Effector CD4-positive, alpha-beta T cell (primary cell): ENCODE results near the gene SHCBP1L.
"Not testable (repeated sequence)": the region's sequence is repeated elsewhere in the genome, so short reads cannot be mapped to it uniquely, and the experiment has no call there.

Experiments
- DNase-seq: peaks from one replicate; pipeline ENCODE4 v3.0.0-alpha.2; 2020

Gene SHCBP1L

GRCh38 chr1:182962554-182963115, 9.7 kb upstream of the SHCBP1L start:
- DNase-seq, result no peak

DNA sequence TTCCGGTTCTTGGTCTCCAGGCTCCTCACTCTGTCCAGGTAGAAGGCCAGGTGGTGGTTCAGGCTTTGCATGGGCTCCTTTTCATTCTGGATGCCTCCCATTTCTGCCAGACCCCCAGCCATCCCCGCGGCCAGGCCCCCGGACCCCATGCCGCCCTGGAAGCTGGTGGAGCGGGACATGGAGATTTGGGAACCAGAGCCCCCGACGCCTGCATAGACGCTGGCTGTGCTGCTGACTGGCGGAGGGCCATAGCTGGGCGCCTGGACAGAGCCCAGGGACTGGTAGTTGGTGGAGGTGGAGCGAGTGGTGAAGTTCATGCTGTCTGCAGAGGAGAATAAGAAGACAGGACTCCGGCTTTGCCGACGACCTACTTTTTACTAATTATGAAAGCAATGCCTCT, 7.1 kb upstream of the SHCBP1L start:
- no peak for DNase-seq

- DNase-seq, result no peak
Measured at GRCh38 chr1:182957902-182958395, 5.0 kb upstream of the SHCBP1L start.

- no peak for DNase-seq
Measured at GRCh38 chr1:182956708-182957365, 3.9 kb upstream of the SHCBP1L start.

DNA sequence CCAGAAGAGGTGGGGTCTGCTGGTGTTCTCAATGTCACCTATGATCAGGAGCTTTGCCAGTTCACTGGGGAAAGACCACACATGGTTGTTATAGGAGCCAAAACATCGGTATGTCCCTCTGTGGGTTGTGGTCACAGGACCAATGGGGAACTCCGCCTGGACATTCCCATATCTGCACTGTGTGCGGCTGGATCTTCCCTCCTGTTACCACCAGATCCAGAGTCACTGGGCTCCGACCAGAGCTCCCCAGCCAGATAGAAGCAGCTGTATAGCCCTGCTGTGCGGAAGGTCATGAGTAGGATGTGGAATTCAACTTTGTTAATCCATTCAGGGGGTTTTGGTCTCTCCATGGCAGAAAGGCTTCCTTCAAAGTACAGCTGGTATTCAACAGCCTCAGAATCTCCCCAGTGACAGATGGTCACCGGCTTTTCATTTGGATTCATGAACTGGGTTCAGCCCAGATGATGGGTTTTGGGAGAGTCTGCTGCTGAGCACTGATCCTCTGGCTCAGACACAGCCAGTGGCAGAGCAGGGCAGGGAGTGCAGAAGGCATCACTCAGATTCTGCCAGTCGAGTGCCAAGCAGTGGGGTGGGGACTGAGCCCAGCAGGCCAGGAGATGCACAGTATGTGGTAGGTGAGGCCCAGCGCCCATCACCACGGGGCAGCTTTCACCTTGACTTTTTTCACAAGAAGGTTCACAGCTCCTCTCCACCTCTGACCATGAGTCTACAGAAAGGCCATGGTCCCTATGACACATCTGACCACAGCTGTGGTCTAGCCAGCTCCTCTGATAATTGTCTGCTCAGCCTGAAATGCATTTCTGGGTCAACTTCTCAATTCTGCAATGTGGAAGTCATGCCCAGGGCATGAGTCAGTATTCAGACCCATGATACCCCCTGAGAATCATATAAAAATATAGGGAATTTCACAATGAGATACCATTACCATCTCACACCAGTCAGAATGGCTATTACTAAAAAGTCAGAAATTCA, 2.9 kb upstream of the SHCBP1L start:
- DNase-seq, result no peak

- DNase-seq, result no peak
Measured at GRCh38 chr1:182953826-182954225, 860 bp upstream of the SHCBP1L start.

GRCh38 chr1:182943336-182943735, 9.6 kb downstream of the SHCBP1L start:
- not testable (repeated sequence) for DNase-seq

- not testable (repeated sequence) for DNase-seq
Measured at GRCh38 chr1:182942145-182942544, 10.8 kb downstream of the SHCBP1L start.

- DNase-seq, result no peak
Measured at GRCh38 chr1:182939413-182939812, 13.6 kb downstream of the SHCBP1L start.

DNA sequence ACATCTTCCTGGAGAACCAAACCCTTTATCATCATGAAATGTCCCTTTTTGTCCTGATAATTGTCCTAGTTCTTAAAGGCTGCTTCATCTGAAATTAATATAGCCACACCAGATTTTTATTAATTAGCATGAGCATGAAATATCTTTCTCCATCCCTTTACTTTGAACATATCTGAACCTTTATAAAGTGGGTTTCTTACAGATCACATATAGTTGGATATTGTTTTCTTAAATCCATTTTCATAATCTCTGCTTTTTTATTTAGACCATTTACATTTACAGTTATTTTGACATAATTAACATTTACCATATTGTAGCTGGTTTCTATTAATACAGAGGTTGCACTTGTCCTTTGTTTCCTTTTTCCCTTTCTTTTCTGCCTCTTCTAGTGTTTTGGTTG, 17.2 kb downstream of the SHCBP1L start:
- DNase-seq, result no peak

GRCh38 chr1:182930985-182931384, 22.0 kb downstream of the SHCBP1L start:
- DNase-seq, result no peak

DNA sequence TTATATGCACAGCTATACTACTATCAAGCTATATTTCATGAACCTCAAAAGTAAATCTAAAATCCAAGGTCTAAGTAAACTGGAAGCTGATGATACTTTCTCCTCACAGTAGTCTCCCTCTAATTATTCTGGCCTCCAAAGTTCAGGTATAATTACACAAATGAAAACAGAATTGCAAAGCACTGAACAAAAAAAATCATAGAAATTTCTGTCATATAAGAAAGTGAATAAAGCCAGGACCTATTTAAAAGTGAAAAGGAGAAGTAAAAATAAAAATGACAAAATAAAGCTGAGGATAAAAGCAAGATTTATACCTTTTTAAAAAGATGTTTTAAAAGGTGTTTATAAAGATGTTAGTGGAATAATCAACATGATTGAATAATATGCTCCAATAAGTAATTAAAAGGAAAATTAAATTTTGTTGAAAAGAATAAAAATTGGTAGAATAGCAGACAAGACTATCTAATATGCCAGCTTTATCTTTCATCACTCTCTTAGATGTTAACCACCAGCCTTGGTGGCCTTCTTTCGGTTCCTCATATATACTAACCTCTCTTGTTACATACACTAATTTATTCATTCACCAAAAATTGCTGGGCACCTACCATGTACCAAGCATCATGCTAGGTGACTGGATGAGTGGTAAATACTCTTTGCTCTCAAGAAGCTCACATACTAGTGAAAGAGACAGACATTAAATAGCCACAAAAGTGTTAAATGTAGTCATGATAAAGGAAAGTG, 25.1 kb downstream of the SHCBP1L start:
- DNase-seq, result no peak

DNA sequence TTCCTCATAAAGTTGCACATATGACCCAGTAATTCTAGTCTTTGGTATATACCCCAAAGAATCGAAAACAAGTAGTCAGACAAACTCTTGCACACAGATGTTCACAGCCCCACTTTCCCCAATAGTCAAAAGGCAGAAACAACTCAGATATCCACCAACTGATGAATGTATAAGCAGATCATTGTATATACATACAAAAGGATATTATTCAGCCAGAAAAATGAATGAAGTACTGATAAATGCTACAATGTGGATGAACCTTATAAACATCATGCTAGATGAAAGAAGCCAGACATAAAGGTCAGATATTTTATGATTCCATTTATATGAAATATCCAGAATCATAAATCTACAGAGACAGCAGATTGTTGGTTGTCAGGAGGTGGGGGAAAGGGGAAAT, 27.3 kb downstream of the SHCBP1L start:
- no peak for DNase-seq

DNA sequence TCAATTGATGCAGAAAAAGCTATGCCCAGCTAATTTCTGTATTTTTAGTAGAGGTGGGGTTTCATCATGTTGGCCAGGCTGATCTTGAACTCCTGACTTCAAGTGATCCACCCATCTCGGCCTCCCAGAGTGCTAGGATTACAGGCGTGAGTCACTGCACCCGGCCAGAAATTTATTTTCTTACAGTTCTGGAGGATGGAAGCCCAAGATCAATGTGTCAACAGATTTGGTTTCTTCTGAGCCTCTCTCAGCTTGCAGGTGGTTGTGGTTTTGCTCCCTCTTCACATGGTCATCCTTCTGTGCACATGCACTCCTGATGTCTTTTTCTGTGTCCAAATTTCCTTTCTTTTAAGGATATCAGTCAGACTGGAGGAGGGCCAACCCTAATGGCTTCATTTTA, 35.6 kb downstream of the SHCBP1L start:
- DNase-seq, result no peak

- no peak for DNase-seq
Measured at GRCh38 chr1:182913401-182913800, 39.6 kb downstream of the SHCBP1L start.

- DNase-seq, result no peak
Measured at GRCh38 chr1:182910143-182910542, 42.8 kb downstream of the SHCBP1L start.

DNA sequence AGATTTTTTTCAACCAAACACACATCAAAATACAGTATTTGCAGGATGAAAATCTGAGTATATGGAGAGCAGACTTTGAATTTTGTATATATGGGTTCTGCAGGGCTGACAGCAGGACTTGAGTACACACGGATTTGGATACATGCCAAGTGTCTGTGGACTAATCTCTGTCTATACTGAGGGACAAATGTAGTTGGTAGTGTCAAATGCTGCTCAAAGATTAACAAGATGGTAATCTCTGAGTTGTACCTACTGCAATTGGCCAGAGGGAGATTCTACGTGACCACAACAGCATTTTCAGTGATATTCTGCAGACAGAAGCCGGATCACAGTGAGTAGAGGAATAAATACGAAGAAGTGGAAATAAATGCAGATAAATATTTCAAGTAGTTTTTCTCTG, 43.4 kb downstream of the SHCBP1L start:
- no peak for DNase-seq

DNA sequence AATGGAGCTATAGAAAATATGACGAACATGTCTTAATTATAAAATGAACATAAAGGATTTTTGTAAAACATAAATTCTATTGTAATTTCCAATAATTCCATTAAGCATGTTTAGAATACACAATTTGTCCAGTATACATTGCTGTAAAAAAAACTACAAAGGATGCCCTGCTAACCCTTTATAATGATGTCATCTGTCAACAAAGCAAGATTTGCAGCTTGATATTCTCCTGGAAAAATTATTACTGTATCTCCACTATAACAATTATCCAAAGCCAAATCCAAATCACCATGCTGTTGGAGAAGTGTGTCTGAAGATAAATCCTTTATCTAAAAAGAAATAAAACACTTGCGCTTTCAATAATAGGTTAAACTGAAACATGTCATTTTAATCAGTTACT, 47.6 kb downstream of the SHCBP1L start:
- DNase-seq, result no peak

- not testable (repeated sequence) for DNase-seq
Measured at GRCh38 chr1:182901946-182902345, 51.0 kb downstream of the SHCBP1L start.

- DNase-seq, result no peak
Measured at GRCh38 chr1:182897696-182898095, 55.3 kb downstream of the SHCBP1L start.

- DNase-seq, result no peak
Measured at GRCh38 chr1:182890927-182891610, 61.9 kb downstream of the SHCBP1L start.

DNA sequence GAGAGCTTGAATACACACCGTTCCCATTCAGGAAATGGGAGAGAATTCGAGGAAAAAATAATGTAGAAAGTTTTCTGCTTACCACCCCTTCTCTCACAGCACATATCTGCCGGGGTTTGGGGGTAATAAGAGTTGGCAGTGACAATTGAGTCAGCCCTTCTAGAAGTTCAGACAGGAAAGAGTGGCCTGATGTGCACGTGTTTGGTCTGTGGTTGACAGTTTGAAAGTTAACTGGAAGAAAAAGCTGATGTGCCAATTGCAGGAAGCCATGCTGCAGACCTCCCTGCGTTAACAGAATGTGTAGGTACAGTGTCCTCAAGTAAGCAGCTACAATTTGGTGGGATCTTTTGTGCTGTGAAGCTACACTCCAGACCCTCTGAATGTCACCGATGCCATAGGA, 63.0 kb downstream of the SHCBP1L start:
- DNase-seq, result no peak
